NCI-H748 (cell line): ENCODE measurements around the gene PIK3AP1.

Source experiments
- DNase-seq: peaks from one replicate; lab custom pipeline; 2025; ENCODE audit not compliant: unreplicated experiment; lab: John Stamatoyannopoulos, UW

Gene PIK3AP1

GRCh38 chr10:96643920-96644319 is 76.4 kb downstream of the PIK3AP1 start:
- no peak for DNase-seq

GRCh38 chr10:96642973-96643372 is 77.3 kb downstream of the PIK3AP1 start:
- DNase-seq, result peak; percentile 78

GRCh38 chr10:96642530-96642929 is 77.8 kb downstream of the PIK3AP1 start:
- DNase-seq, result no peak

GRCh38 chr10:96641396-96642295 is 78.7 kb downstream of the PIK3AP1 start:
- no peak for DNase-seq

- DNase-seq, result no peak
Observed at GRCh38 chr10:96639899-96640298, 80.4 kb downstream of the PIK3AP1 start.

GRCh38 chr10:96638696-96639095 is 81.6 kb downstream of the PIK3AP1 start:
- no peak for DNase-seq

GRCh38 chr10:96638120-96638519 is 82.2 kb downstream of the PIK3AP1 start:
- DNase-seq, result no peak

- DNase-seq, result no peak
Observed at GRCh38 chr10:96637709-96638108, 82.6 kb downstream of the PIK3AP1 start.

GRCh38 chr10:96636551-96636950 is 83.8 kb downstream of the PIK3AP1 start:
- no peak for DNase-seq

- DNase-seq, result peak; percentile 80
Observed at GRCh38 chr10:96632974-96633710, 87.2 kb downstream of the PIK3AP1 start.

GRCh38 chr10:96627292-96627691 is 93.0 kb downstream of the PIK3AP1 start:
- no peak for DNase-seq

- DNase-seq, result peak; percentile 72
Observed at GRCh38 chr10:96626795-96627194, 93.5 kb downstream of the PIK3AP1 start.

GRCh38 chr10:96625173-96625572 is 95.1 kb downstream of the PIK3AP1 start:
- no peak for DNase-seq

GRCh38 chr10:96622013-96622787 is 98.1 kb downstream of the PIK3AP1 start:
- no peak for DNase-seq

- DNase-seq, result no peak
Observed at GRCh38 chr10:96619796-96620773, 100.2 kb downstream of the PIK3AP1 start.

- DNase-seq, result no peak
Observed at GRCh38 chr10:96619120-96619519, 101.2 kb downstream of the PIK3AP1 start.

- DNase-seq, result no peak
Observed at GRCh38 chr10:96618653-96619052, 101.7 kb downstream of the PIK3AP1 start.

GRCh38 chr10:96616961-96617360 is 103.4 kb downstream of the PIK3AP1 start:
- peak; percentile 23 for DNase-seq

- peak; percentile 4 for DNase-seq
Observed at GRCh38 chr10:96614515-96614914, 105.8 kb downstream of the PIK3AP1 start.

GRCh38 chr10:96613576-96613975 is 106.7 kb downstream of the PIK3AP1 start:
- no peak for DNase-seq
